Smooth muscle cell (in vitro differentiated cells): ENCODE measurements around the gene S100A2. TPM values are rescaled to one million over a fixed set of nuclear protein-coding genes. Genes with fewer than 3 reads are reported as not detected.
"Not testable (repeated sequence)": the region's sequence is repeated elsewhere in the genome, so short reads cannot be mapped to it uniquely, and the experiment has no call there.

Experiments used
- DNase-seq: peaks from one replicate; lab custom pipeline; 2025; ENCODE audit not compliant: unreplicated experiment; lab: John Stamatoyannopoulos, UW
- H2AFZ ChIP-seq: fragments of 200-600 bp; sonication (generic); 2 replicates; pipeline ENCODE4 v1.6.0; 2016; ENCODE audit warnings: antibody characterized with exemption, low read depth, mild to moderate bottlenecking
- H3F3A ChIP-seq: fragments of 200-600 bp; sonication (generic); 2 replicates; pipeline ENCODE4 v1.6.0; 2017; ENCODE audit warnings: antibody characterized with exemption, low read depth
- H3K27ac ChIP-seq: fragments of 200-600 bp; sonication (generic); 2 replicates; pipeline ENCODE4 v1.5.1; 2016; ENCODE audit warnings: low read depth, mild to moderate bottlenecking
- H3K27me3 ChIP-seq: fragments of 200-600 bp; sonication (generic); 2 replicates; pipeline ENCODE4 v1.6.1; 2016; ENCODE audit warnings: low read depth, mild to moderate bottlenecking
- H3K36me3 ChIP-seq: fragments of 200-600 bp; sonication (generic); 2 replicates; pipeline ENCODE4 v1.5.1; 2016; ENCODE audit warnings: low read depth
- H3K4me1 ChIP-seq: fragments of 200-600 bp; sonication (generic); 2 replicates; pipeline ENCODE4 v1.5.1; 2016; ENCODE audit warnings: low read depth
- H3K4me2 ChIP-seq: fragments of 200-600 bp; sonication (generic); 2 replicates; pipeline ENCODE4 v1.6.0; 2016; ENCODE audit warnings: mild to moderate bottlenecking
- H3K4me3 ChIP-seq: fragments of 200-600 bp; sonication (generic); 2 replicates; pipeline ENCODE4 v1.5.1; 2016; ENCODE audit warnings: mild to moderate bottlenecking
- H3K79me2 ChIP-seq: fragments of 200-600 bp; sonication (generic); 2 replicates; pipeline ENCODE4 v1.6.0; 2016; ENCODE audit warnings: low read depth, mild to moderate bottlenecking
- H3K9ac ChIP-seq: fragments of 200-600 bp; sonication (generic); 2 replicates; pipeline ENCODE4 v1.6.0; 2016; ENCODE audit warnings: low read depth
- H3K9me3 ChIP-seq: fragments of 200-600 bp; sonication (generic); replicated peaks from 2 replicates; pipeline ENCODE4 v1.5.1; 2016; ENCODE audit warnings: low read depth
- H4K20me1 ChIP-seq: fragments of 200-600 bp; sonication (generic); 2 replicates; pipeline ENCODE4 v1.6.0; 2016; ENCODE audit warnings: low read depth
- CTCF ChIP-seq: fragments of 200-600 bp; sonication (generic); IDR thresholded peaks from 2 replicates; pipeline ENCODE4 v1.5.1; 2017; ENCODE audit warnings: borderline replicate concordance, mild to moderate bottlenecking, antibody characterized with exemption; ENCODE audit not compliant: insufficient read depth, poor library complexity, severe bottlenecking
- WGBS: methylation state at CpG from one replicate; pipeline ENCODE4 v1.1.7; 2016; ENCODE audit warnings: low lambda C conversion rate; 5-methylcytosine and 5-hydroxymethylcytosine counted together
- polyA plus RNA-seq: library from polyadenylated mRNA; unstranded; fragments of >200 nt; fragmentation: Nextera tagmentation; extraction: Ambion mirVana; gene quantifications from 2 replicates; pipeline ENCODE4 v1.2.1, GENCODE V29; 2016
- total RNA-seq: library from RNA; depleted of rRNA; stranded (reverse); fragments of >200 nt; gene quantifications from 2 replicates; pipeline ENCODE4 v1.2.3, GENCODE V29; 2014

S100A2 gene
- total and polyA plus RNA-seq, 2 experiments from 2014 or later = 7.3 to 16.6 TPM

- Histone ChIP-seq H3K4me3 (no peak overlapping the region), H2AFZ (no peak overlapping the region), H3K79me2 (no peaks in the 10 kb centered on the region), H3K27ac (peak overlapping the region; percentile 100), H4K20me1 (no peaks in the 10 kb centered on the region), H3K36me3 (no peaks in the 10 kb centered on the region), H3F3A (peaks cover 8% of the 10 kb centered on the region), H3K9me3 (no peaks in the 10 kb centered on the region), H3K9ac (peak overlapping the region; percentile 98), H3K4me1 (peaks cover 34% of the 10 kb centered on the region), H3K4me2 (peak overlapping the region; percentile 75), H3K27me3 (no peaks in the 10 kb centered on the region)
- DNase-seq = peak; percentile 82
- 26% methylated on average over 16 of the region's 16 CpGs for WGBS
- TF ChIP-seq CTCF = no peak
These were observed 1.0 kb upstream of the S100A2 start for GRCh38 chr1:153566414-153567371.

- no peak overlapping the region for H2AFZ ChIP-seq
- peak overlapping the region; percentile 100 for H3K27ac ChIP-seq
- 93% methylated on average over 7 of the region's 7 CpGs for WGBS
- no peaks in the 10 kb centered on the region for H3K9me3 ChIP-seq
- no peak for TF ChIP-seq CTCF
- H3K4me3 ChIP-seq = no peak overlapping the region
- H3K4me1 ChIP-seq = peaks cover 34% of the 10 kb centered on the region
- H3K79me2 ChIP-seq = no peaks in the 10 kb centered on the region
- DNase-seq = no peak
- peaks cover 8% of the 10 kb centered on the region for H3F3A ChIP-seq
- H4K20me1 ChIP-seq = no peaks in the 10 kb centered on the region
- no peak overlapping the region for H3K4me2 ChIP-seq
- H3K27me3 ChIP-seq = no peaks in the 10 kb centered on the region
- H3K9ac ChIP-seq = no peak overlapping the region
- H3K36me3 ChIP-seq = no peaks in the 10 kb centered on the region
These were observed 1.7 kb downstream of the S100A2 start for GRCh38 chr1:153563991-153564390.

GRCh38 chr1:153563483-153563901, 2.2 kb downstream of the S100A2 start:
- H3K4me1 ChIP-seq = peaks cover 34% of the 10 kb centered on the region
- no peak overlapping the region for H3K4me2 ChIP-seq
- peaks cover 8% of the 10 kb centered on the region for H3F3A ChIP-seq
- H3K9ac ChIP-seq = no peak overlapping the region
- DNase-seq = no peak
- no peaks in the 10 kb centered on the region for H3K36me3 ChIP-seq
- no peak overlapping the region for H3K27ac ChIP-seq
- H3K27me3 ChIP-seq = no peaks in the 10 kb centered on the region
- H3K4me3 ChIP-seq = no peak overlapping the region
- WGBS = 66% methylated on average over 6 of the region's 6 CpGs
- H2AFZ ChIP-seq = no peak overlapping the region
- H4K20me1 ChIP-seq = no peaks in the 10 kb centered on the region
- H3K9me3 ChIP-seq = no peaks in the 10 kb centered on the region
- H3K79me2 ChIP-seq = no peaks in the 10 kb centered on the region
- TF ChIP-seq CTCF = no peak

- not testable (repeated sequence) for H3K9ac ChIP-seq, H3K4me2 ChIP-seq, H3F3A ChIP-seq, H3K9me3 ChIP-seq, H2AFZ ChIP-seq, H3K79me2 ChIP-seq, H3K4me3 ChIP-seq, H4K20me1 ChIP-seq, H3K27me3 ChIP-seq, DNase-seq, H3K27ac ChIP-seq, H3K36me3 ChIP-seq
- 88% methylated on average over 3 of the region's 3 CpGs for WGBS
- peaks cover 19% of the 10 kb centered on the region for H3K4me1 ChIP-seq
These were observed 3.6 kb downstream of the S100A2 start for GRCh38 chr1:153562021-153562420.
